ENCODE data around the gene COL6A3.

- no peak for TF ChIP-seq CTCF (IDR thresholded peaks at IDR 0.05)
- no peak for TF ChIP-seq POLR2A (IDR thresholded peaks at IDR 0.05)
Measured at GRCh38 chr2:237297421-237298150, 116.4 kb downstream of the COL6A3 start.

Data from right lobe of liver (tissue), 4 donors.